SK-N-MC (cell line): ENCODE results near the gene BCAS3.

Source experiments
- EZH2 ChIP-seq: fragments of 200-600 bp; sonication (generic); IDR thresholded peaks from one replicate; pipeline ENCODE4 v1.6.1; 2017; ENCODE audit warnings: antibody characterized with exemption
- POLR2AphosphoS5 ChIP-seq: IDR thresholded peaks from 2 replicates; pipeline ENCODE4 v1.6.1; 2012; ENCODE audit warnings: mild to moderate bottlenecking, low read depth, low read length, borderline replicate concordance

DNA sequence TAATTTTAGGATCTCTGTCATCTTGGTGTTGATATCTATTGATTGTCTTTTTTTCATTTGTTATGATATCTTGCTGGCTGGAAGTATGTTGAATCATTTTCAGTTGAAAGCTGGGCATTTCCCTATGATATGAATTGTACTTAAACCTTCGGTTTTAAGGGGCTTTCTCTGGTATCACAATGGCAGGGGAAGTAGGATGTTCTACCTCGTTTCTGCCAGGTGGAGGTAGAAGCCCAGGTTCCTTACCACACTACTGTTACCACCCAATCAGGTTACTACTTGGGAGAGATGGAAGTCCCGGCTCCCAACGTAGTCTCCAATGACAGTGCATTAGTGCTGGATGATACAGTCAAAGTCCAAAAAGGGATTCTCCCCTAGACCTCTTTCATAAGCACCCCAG is 440.3 kb downstream of the BCAS3 start:
- TF ChIP-seq EZH2 (no peak), POLR2AphosphoS5 (no peak)
